GM18508 (cell line): Measurements from ENCODE around the gene FHIT.

Experiments used
- ATAC-seq: cut with Tn5 transposase; IDR thresholded peaks from one replicate; pipeline ENCODE4 v1.9.1; 2021; ENCODE audit warnings: moderate number of reproducible peaks; ENCODE audit not compliant: insufficient read depth, unreplicated experiment

FHIT gene

GRCh38 chr3:60886518-60886917 is 364.7 kb downstream of the FHIT start:
- no peak for ATAC-seq

GRCh38 chr3:60884005-60884404 is 367.2 kb downstream of the FHIT start:
- ATAC-seq = no peak

GRCh38 chr3:60877188-60877587 is 374.1 kb downstream of the FHIT start:
- no peak for ATAC-seq

- no peak for ATAC-seq
Observed at GRCh38 chr3:60870396-60870795, 380.9 kb downstream of the FHIT start.

GRCh38 chr3:60867200-60867599 is 384.1 kb downstream of the FHIT start:
- no peak for ATAC-seq

GRCh38 chr3:60856257-60857046 is 394.8 kb downstream of the FHIT start:
- no peak for ATAC-seq

- no peak for ATAC-seq
Observed at GRCh38 chr3:60855250-60855649, 396.0 kb downstream of the FHIT start.

- ATAC-seq = no peak
Observed at GRCh38 chr3:60854791-60855190, 396.5 kb downstream of the FHIT start.

- no peak for ATAC-seq
Observed at GRCh38 chr3:60847791-60848190, 403.5 kb downstream of the FHIT start.

GRCh38 chr3:60844256-60844655 is 407.0 kb downstream of the FHIT start:
- ATAC-seq = no peak

- ATAC-seq = no peak
Observed at GRCh38 chr3:60841355-60841754, 409.9 kb downstream of the FHIT start.

GRCh38 chr3:60839246-60839645 is 412.0 kb downstream of the FHIT start:
- ATAC-seq = no peak

GRCh38 chr3:60835796-60836195 is 415.5 kb downstream of the FHIT start:
- ATAC-seq = no peak

- ATAC-seq = no peak
Observed at GRCh38 chr3:60829058-60829457, 422.2 kb downstream of the FHIT start.

- ATAC-seq = no peak
Observed at GRCh38 chr3:60827666-60828065, 423.6 kb downstream of the FHIT start.

GRCh38 chr3:60826511-60826910 is 424.7 kb downstream of the FHIT start:
- ATAC-seq = no peak

GRCh38 chr3:60812502-60812901 is 438.8 kb downstream of the FHIT start:
- no peak for ATAC-seq

GRCh38 chr3:60810881-60811280 is 440.4 kb downstream of the FHIT start:
- no peak for ATAC-seq

- ATAC-seq = no peak
Observed at GRCh38 chr3:60809857-60810610, 441.2 kb downstream of the FHIT start.

- no peak for ATAC-seq
Observed at GRCh38 chr3:60803216-60804173, 447.8 kb downstream of the FHIT start.

- no peak for ATAC-seq
Observed at GRCh38 chr3:60801307-60801706, 449.9 kb downstream of the FHIT start.
